NCI-H146 treated with DMSO at 0.1 percent for 48 hours (cell line): ENCODE results near the gene CNTNAP3B.
"Not testable (repeated sequence)": the region's sequence is repeated elsewhere in the genome, so short reads cannot be mapped to it uniquely, and the experiment has no call there.

ENCODE experiments used
- DNase-seq: peaks from one replicate; lab custom pipeline; 2025; ENCODE audit not compliant: unreplicated experiment; lab: John Stamatoyannopoulos, UW

Gene CNTNAP3B

DNA sequence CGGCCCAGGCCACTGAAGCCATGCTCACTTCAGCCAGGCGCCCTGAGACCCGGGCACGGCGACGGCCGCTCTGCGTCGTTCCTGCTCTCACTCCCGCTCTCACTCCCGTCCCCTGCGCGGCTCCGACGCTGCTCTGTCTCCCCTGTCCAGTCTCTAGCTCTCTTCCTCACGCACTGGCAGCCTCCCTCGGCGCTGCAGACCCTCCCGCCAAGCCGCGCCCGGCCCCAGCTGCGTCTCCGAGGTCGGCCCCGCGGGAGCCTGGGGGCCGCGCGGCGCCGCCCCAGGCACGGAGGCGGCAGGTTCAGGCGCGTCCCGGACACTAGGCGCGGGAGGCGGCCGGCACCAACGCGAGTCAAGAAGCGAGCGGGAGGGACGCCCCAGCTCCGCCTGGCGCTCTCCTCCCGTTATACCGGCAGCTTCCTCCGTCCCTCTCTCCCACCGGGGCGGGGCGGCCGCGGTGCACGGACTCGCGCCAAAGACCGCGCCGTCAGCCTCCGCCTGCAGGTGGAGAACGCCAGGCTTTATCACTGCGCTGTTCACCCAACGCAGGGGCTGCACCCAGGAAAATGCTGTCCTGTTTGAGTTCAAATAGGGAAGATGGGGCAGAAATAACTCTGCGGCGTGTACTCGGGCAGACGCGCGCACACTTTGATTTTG, at the start of gene CNTNAP3B:
Gene CNTNAP3B, minus strand, starts transcription at position 354 of the 657 bp plus-strand sequence. Its CDS starts 332 bp downstream, at position 22.
- DNase-seq = not testable (repeated sequence)

GRCh38 chr9:42160299-42160698, 31.1 kb upstream of the CNTNAP3B start:
- DNase-seq = not testable (repeated sequence)

DNA sequence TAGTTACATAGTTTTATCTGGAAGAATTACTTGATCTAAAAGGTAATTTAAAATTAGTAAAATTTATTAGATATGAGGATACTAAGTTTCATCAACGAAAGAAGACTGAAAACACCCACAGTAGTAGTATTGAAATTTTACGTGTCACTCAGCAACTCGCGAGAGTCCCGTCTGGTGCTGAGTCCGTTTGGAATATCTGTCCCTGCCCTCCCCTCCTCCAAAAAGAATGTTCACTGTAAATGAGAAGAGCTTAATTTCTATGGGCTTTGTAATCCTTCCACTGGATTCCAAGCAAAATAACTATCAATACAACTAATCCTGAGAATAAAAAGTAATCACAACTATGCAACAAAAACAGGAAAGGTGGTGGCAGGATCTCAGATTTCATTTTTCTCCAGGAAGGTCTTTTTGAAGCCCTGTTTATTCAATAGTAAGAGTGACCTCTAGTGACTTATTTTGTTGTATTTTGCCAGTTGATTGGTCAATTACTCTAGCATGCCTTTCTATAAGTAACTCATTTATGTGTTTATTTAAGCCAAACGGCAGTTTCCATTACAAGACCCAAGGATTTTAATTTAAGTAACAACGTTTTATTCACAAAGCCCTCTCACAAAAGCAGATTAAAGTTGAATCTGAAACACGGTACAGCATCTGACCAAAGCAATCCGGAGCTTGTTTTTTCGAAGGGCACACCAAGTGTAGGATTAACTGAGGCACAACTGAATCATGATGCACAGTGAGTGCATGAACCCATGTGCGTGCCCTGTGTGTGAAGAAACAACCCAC, 2.0 kb downstream of the CNTNAP3B start:
- DNase-seq = not testable (repeated sequence)

DNA sequence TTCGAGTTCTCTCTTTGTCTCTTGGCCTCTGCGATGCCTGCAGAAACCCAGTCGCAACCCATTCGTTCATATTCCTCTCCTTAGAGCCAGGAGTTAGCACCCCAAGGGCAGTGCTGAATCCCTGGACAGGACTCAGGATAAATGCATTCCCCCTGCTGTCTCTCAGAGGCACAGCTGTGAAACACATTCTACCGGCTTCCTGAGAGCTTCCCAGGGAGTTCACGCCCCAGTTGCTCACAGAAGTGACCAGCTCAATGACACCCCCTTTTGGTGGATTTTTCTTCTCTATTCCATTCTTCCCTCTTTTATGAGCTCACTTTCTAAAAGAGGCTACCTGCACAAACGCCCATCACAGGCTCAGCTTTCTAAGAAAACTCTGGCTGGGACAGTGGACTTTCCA, 8.2 kb downstream of the CNTNAP3B start:
- DNase-seq = not testable (repeated sequence)

GRCh38 chr9:42095929-42096328, 33.3 kb downstream of the CNTNAP3B start:
- not testable (repeated sequence) for DNase-seq

GRCh38 chr9:42084559-42084952, 44.7 kb downstream of the CNTNAP3B start:
- not testable (repeated sequence) for DNase-seq

DNA sequence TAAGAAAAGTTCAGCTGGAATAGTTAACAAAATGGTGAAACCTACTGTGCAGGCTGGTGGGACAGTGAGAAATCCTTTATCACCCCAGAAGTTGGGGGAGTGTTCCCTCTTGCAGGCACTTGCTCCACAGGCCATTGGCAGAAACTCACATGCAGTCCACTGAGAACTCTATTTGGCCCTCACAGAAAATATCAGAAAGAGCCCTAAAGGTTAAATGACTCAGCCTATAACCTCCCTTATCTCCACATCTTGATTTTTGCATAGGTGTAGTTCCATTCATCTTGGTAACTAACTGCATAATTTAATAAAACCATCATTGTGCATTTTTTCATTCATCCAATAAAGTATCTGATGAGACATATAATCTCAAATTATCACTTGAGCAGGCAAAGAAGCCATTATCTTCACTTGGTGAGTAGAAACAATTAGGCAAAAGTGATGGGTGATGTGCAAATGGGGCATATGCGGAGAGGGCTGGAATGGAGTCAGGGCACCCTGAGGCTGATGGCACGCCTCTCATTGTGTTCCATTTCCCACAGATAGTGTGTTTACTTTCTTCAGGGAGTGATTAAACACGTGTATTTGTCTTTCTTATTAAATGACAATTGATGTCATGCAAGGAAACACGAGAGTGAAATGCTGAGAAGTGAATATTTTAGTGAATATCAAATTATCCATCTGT, 45.2 kb downstream of the CNTNAP3B start:
- DNase-seq = not testable (repeated sequence)

- DNase-seq = not testable (repeated sequence)
These were observed 48.9 kb downstream of the CNTNAP3B start for GRCh38 chr9:42080376-42080775.

GRCh38 chr9:42074868-42075267, 54.4 kb downstream of the CNTNAP3B start:
- DNase-seq = not testable (repeated sequence)

DNA sequence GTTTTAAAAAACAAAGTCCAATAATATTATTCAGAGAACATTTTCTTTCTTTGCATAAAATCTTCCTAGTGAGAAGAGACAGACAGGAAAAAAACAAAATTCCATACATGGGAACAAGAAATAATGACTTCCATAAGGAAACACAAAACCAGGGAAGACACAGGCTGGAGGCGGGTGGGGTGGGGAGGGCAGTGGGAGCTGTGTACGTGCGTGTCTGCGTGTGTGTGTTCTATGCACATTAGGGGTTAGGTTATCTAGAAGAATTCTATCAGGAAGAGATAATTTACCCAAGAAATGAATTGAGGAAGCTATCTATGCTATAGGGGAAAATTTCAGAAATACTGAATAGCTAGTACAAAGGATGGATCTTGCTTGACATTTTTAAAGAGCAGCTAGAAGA, 58.2 kb downstream of the CNTNAP3B start:
- not testable (repeated sequence) for DNase-seq

GRCh38 chr9:42070035-42070799, 59.0 kb downstream of the CNTNAP3B start:
- not testable (repeated sequence) for DNase-seq

GRCh38 chr9:42053874-42054273, 75.4 kb downstream of the CNTNAP3B start:
- DNase-seq = not testable (repeated sequence)

- not testable (repeated sequence) for DNase-seq
These were observed 78.5 kb downstream of the CNTNAP3B start for GRCh38 chr9:42050701-42051100.

GRCh38 chr9:42044422-42045010, 84.7 kb downstream of the CNTNAP3B start:
- not testable (repeated sequence) for DNase-seq

DNA sequence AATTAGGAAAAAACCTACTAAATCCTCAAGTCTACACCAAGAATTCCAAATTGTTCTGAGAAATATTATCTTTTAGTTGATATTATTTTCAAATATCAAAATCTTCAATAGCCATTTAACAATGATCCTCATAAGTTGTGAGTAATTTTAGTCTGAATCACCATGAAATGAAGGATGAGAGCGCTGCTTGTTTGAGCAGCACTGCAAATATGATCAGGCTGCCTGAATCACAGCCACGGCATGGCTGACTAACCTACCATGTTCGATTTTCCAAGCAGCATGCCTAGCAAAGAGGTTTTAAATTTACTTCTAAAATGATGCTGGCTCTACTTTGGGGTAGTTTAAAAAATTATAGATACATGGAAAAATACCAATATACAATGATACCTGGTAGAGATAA, 95.7 kb downstream of the CNTNAP3B start:
- DNase-seq = not testable (repeated sequence)

DNA sequence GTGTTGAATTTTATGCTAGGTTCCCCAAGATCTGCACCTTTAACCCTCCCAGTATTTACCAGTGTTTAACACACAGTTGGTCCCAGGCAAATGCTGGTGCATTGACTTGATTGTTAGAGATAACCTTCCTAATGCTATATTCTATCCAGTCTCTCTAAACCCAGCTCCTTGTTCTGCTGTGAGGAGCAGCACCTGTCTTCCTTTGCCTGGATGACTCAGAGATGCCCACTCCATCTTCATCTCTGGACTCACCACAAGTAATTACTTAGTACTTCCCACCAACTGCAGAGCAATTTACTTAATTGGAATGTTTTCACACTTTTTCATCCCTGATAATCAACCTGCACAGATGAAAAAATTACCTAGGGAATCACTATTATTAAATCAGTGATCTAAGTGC, 108.6 kb downstream of the CNTNAP3B start:
- not testable (repeated sequence) for DNase-seq

DNA sequence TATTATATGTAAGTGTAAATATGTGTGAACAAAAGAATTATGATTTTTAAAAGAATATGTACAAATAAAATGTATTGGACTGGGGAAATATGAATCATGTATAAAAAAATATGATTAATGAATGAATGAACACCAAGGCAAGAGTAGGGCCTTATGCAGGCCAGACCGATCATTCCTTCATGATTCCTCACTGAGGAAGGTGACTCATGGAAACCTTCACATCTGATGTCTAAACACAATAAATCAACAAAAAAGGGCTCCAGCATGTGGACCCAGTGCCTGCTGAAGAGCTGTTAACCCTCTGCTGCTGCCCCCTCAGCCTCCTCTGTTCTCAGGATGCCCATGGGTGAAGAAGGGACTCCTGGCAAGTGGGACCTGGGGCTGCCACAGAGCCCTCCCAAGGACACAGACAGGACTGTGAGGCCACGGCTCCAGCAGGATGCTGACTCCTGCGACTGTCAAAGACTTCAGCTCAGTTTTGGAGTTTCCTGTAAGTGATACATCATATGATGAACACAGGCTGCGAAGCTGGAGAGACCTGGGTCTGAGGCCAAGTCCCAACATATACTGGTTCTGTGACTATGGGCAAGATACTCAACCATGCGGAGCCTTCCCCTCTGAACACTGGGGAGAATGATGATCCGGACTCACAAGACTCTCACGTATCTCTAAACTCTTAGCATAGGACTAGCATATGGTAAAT, 110.9 kb downstream of the CNTNAP3B start:
- not testable (repeated sequence) for DNase-seq

DNA sequence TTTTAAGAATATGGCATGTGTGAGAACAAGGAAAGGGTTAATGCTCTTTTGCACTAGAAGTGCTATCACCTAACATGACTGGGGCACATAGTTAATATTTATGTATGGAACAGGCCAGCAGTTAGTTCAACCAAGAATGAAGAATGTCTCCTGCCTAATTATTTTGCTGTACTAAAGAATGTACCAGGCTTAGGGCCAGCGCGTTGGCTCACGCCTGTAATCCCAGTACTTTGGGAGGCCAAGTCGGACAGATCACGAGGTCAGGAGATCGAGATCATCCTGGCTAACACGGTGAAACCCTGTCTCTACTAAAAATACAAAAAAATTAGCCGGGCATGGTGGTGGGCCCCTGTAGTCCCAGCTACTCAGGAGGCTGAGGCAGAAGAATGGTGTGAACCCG, 114.9 kb downstream of the CNTNAP3B start:
- DNase-seq = not testable (repeated sequence)

- not testable (repeated sequence) for DNase-seq
These were observed 137.6 kb downstream of the CNTNAP3B start for GRCh38 chr9:41991607-41992006.

DNA sequence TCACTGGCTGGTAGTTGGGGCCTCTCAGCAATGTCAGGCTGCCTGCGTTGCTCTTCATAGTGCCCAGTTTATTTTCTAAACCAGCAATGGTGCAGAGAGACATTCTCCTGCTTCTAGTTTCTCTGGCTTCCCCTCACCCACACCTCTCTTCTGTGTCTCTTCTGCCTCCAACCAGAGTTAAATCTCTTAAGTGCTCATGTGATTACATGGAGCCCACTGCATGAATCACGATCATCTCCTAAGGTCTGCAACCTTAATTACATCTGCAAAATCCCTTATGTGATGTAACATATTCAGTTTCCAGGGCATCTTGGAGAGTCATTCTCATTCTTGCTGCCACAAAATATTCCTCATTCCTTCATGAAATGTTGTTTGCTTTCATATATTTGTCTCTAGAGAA, 149.0 kb downstream of the CNTNAP3B start:
- DNase-seq = not testable (repeated sequence)
